ENCODE data around the gene PDZRN4.
"Not testable (repeated sequence)": the region's sequence is repeated elsewhere in the genome, so short reads cannot be mapped to it uniquely, and the experiment has no call there.

The PDZRN4 gene

GRCh38 chr12:41564816-41565215 is 376.7 kb downstream of the PDZRN4 start:
- DNase-seq (ENCODE audit: low read depth): no peak

GRCh38 chr12:41566703-41567102 is 378.6 kb downstream of the PDZRN4 start:
- no peak for DNase-seq (ENCODE audit: low read depth)

- DNase-seq (ENCODE audit: low read depth): no peak
Observed at GRCh38 chr12:41573445-41573844, 385.3 kb downstream of the PDZRN4 start.

- DNase-seq (ENCODE audit: low read depth): no peak
Observed at GRCh38 chr12:41576925-41577324, 388.8 kb downstream of the PDZRN4 start.

DNA sequence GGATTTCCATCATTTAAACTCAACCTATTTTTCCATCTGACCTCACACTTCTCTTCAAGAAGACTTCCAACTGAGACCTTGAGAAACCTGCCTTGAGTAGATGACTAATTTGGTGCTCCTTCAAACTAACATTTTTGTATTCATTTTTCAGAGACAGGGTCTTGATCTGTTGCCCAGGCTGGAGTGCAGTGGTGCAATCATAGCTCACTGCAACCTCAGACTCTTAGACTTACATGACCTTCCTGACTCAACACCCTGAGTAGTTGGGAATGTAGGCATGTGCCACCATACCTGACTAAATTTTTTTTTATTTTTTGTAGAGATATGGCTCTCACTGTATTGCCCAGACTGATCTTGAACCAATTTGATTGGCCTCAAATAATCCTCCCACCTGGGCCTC is 389.9 kb downstream of the PDZRN4 start:
- no peak for DNase-seq (ENCODE audit: low read depth)

- DNase-seq (ENCODE audit: low read depth): no peak
Observed at GRCh38 chr12:41585784-41586183, 397.7 kb downstream of the PDZRN4 start.

- no peak for DNase-seq (ENCODE audit: low read depth)
Observed at GRCh38 chr12:41587574-41587973, 399.5 kb downstream of the PDZRN4 start.

- DNase-seq (ENCODE audit: low read depth): no peak
Observed at GRCh38 chr12:41589878-41590277, 401.8 kb downstream of the PDZRN4 start.

DNA sequence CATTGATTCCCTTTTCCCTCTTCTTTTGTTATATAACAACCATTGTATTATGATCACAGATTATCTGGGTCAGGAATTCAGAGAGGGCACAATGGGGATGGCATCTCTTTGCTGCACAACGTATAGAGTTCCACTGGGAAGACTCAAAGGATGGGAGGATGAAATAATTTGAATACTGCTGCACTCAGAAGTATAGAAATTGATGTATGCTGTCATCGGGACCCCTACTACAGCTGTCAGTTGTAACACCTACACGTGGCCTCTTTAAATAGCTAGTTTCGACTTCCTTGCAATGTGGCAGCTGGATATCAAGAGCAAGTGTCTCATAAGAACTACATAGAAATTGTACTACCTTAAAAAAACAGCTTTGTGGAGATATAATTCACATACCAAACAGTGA is 408.1 kb downstream of the PDZRN4 start:
- DNase-seq (ENCODE audit: low read depth): no peak

DNA sequence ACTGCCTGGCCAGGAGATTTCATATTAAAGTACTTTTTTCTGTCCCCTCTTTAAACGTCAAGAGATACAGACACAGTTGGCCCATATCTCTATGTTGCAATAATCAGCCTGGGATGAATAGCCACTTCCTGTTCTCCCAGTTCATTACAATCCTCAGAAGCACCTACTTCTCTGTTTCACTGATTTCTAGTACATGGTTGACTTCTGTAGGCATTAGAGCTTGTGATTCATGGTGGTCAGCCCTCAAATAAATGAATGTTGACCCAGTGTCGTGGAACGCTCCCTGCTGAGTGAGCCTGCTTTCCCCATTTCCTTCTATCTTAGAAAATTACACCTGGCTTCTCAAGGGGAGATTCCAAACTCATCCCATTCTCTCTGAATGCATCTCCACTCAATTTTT is 416.7 kb downstream of the PDZRN4 start:
- DNase-seq (ENCODE audit: low read depth): no peak

GRCh38 chr12:41605545-41606305 is 417.6 kb downstream of the PDZRN4 start:
- no peak for DNase-seq (ENCODE audit: low read depth)

GRCh38 chr12:41606468-41607445 is 418.6 kb downstream of the PDZRN4 start:
- no peak for DNase-seq (ENCODE audit: low read depth)

- no peak for DNase-seq (ENCODE audit: low read depth)
Observed at GRCh38 chr12:41612892-41613557, 424.9 kb downstream of the PDZRN4 start.

GRCh38 chr12:41615174-41615573 is 427.1 kb downstream of the PDZRN4 start:
- DNase-seq (ENCODE audit: low read depth): not testable (repeated sequence)

GRCh38 chr12:41619705-41620104 is 431.6 kb downstream of the PDZRN4 start:
- DNase-seq (ENCODE audit: low read depth): no peak

DNA sequence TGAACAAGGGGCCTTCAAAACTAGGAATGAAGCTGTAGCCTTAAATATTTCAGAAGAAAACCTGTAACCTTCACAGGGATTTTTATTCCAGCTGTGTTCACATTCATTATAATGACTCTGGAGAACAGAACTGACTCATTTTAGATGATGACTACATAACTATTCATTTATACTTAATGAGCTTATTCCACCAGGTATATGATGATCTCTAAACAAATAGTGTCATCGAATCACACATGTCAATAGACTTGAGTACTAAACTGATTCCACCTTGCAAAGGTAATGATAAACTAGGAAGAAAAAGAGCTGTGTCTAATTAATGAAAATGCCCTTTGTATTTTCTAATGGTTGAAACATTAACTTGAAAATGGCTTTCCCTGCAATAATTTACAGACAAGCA is 433.2 kb downstream of the PDZRN4 start:
- no peak for DNase-seq (ENCODE audit: low read depth)
